ENCODE data around the gene EAF2. TPM values are rescaled to one million over a fixed set of nuclear protein-coding genes. Genes with fewer than 3 reads are reported as not detected.
A peak's percentile ranks its signal among the peaks of the same experiment; 100 is the strongest.
"Not testable (repeated sequence)": the region's sequence is repeated elsewhere in the genome, so short reads cannot be mapped to it uniquely, and the experiment has no call there.

EAF2 gene
- total RNA-seq, 1 donor from 2014 or later, result 3.3 TPM

DNA sequence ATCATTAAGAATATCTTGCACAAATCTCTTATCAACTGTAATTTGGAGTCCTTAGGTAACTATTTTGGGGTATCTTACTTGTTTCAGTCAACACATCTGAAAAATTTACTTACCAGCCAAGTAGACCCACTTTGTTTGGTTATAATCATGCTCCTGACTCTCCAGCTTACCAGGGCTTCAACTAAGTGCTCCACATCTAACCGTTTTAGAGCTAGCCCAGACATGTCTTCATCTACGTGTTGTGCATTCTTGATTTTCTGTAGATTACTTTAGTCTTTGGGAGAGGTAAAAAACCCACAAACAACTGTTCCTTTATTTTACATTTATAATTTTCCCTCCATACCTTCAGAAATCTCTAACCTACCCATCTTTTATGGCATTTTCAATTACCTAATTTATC, 17.2 kb downstream of the EAF2 start:
- DNase-seq (ENCODE audit: missing footprints), result no peak
- intact Hi-C loops (cut with DNase I), result no loop called here
- ATAC-seq, result no peak

DNA sequence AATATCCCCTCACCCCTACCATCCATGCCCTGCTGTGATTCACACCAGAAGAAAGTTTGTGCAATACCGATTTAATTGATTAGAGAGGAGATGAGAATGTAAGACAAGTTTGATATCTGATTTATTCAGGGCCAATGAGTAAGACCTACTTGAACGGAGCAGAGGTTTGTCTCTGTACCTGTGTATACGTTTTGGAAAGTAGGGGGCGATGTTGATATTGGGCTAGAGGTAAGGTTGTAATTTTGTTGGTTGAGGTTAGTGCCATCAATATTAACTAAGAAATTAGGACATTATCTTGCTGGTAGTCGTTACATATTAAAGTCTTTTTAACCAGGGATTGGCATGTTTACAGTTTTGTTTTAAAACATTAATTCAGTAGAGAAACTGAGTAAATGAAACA, 20.5 kb downstream of the EAF2 start:
- DNase-seq (ENCODE audit: missing footprints) (no peak), ATAC-seq (no peak)
- intact Hi-C loops (cut with DNase I), result no loop called here

DNA sequence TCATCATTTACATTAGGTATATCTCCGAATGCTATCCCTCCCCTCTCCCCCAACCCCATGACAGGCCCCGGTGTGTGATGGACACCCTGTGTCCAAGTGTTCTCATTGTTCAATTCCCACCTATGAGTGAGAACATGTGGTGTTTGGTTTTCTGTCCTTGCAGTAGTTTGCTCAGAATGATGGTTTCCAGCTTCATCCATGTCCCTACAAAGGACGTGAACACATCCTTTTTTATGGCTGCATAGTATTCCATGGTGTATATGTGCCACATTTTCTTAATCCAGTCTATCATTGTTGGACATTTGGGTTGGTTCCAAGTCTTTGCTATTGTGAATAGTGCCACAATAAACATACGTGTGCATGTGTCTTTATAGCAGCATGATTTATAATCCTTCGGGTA, 22.8 kb downstream of the EAF2 start:
- DNase-seq (ENCODE audit: missing footprints); ATAC-seq; intact Hi-C loops (cut with DNase I): not testable (repeated sequence)

DNA sequence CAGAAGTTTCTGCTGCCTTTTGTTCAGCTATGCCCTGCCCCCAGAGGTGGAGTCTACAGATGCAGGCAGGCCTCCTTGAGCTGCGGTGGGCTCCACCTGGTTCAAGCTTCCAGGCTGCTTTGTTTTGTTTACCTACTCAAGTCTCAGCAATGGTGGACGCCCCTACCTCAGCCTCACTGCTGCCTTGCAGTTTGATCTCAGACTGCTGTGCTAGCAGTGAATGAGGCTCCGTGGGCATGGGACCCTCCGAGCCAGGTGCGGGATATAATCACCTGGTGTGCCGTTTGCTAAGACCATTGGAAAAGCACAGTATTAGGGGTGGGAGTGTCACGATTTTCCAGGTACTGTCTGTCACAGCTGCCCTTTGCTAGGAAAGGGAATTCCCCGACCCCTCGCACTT, 28.2 kb downstream of the EAF2 start:
- DNase-seq (ENCODE audit: missing footprints); ATAC-seq; intact Hi-C loops (cut with DNase I): not testable (repeated sequence)

DNA sequence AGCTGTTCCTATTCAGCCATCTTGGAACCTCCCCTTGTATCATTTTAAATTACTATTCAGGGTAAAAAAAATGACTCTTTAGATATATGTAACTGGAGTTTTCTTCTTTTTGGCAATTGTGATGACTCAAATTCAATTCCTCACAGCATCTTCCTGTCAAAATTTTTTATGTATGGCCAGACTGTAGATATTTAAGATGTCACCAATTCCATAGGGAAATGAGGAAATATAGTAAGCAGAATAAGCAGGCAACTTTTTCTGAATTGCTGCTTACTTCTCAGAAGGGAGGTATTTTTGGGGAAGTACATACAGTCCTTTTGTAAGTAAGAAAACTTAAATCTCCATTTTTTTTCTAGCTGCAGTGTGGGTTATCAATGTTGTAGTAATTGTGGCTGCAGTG, 28.8 kb downstream of the EAF2 start:
- no peak for ATAC-seq

DNA sequence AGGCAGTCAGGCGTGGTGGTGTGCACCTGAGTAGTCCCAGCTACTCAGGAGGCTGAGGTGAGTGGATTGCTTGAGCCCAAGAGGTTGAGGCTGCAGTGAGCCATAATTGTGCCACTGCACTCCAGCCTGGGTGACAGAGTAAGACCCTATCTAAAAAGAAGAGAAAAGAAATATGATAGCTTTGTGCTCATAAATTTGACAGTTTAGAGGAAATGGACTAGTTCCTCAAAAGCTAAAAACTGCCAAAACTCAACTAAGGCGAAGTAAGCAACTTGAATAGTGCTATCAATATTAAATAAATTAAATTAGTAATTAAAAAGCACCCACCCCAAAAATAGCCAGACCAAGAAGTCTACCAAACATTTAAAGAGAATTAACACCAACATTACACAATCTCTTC, 34.7 kb downstream of the EAF2 start:
- no peak for DNase-seq (ENCODE audit: missing footprints)
- intact Hi-C loops (cut with DNase I), result no loop called here
- no peak for ATAC-seq

More for the DNA sequence above, 28.8 kb downstream of the EAF2 start:
- DNase-seq (ENCODE audit: missing footprints), result no peak
- intact Hi-C loops (cut with DNase I), result no loop called here

DNA sequence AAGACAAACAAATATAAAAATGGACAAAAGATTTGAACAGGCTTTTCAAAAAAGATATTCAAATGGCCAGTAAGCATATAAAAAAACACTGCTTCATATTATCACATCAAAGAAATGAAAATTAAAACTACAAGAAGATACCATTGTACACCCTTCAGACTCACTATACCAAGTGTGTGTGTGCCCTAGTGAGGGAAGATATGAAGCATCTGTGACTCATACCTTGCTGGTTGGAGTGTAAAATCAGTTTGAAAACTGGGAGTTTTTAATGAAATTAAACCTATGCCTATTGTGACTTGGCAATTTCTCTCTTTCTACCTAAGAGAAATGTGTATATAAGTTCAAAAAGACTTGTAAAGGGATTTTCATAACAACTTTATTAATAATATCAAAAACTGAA, 35.7 kb downstream of the EAF2 start:
- intact Hi-C loops (cut with DNase I), result no loop called here
- ATAC-seq (no peak), DNase-seq (ENCODE audit: missing footprints) (no peak)

DNA sequence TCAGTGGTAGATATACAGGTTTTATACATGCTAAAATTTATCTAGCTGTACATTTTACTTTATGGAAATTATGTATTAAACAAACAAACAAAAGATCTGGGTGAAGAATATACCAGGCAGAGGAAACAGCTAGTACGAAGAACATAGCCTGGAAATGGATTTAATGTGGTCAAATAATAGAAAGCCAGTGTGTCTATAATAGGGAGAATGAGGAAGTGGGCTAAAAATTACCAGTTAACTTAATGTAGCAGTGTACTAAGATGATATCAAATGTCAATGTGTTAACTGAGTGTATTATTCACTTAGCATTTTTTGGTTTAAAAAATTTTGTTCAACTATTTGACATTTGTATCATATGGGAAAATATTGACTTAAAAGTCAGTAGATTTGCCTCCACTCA, 36.4 kb downstream of the EAF2 start:
- no peak for DNase-seq (ENCODE audit: missing footprints)
- intact Hi-C loops (cut with DNase I), result no loop called here
- no peak for ATAC-seq

DNA sequence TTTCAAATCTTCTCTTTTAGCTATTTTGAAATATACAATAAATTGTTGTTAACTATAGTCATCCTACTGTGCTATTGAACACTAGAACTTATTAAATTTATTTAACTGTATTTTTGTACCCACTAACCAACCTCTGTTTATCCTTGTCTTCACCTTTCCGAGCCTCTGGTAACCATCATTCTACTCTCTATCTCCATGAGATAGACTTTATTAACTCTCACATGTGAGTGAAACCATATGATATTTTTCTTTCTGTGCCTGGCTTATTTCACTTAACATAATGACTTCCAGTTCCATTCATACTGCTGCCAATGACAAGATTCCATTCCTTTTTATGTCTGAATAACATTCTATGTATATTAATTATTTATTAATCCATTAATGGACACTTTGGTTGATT, 43.4 kb downstream of the EAF2 start:
- no peak for ATAC-seq
- no peak for DNase-seq (ENCODE audit: missing footprints)
- intact Hi-C loops (cut with DNase I), result no loop called here

DNA sequence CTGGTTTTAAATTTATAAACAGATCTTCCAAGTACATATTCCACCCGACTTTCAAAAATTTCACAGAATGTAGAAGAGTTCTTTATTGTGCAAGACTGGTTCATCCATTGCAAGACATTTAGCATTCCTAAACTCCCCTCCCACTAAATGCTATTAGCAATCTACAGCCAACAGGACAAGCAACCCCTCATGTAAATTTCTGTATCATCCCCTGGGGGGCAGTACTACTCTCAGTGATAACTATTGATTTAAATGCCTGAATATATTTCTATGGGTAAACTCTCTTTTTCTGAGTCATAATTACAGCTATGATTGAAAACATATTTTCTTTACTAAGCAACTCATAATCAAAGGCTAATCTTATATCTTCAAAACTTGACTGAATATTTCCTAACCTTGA, 48.5 kb downstream of the EAF2 start:
- ATAC-seq (no peak), DNase-seq (ENCODE audit: missing footprints) (no peak)
- intact Hi-C loops (cut with DNase I), result no loop called here

DNA sequence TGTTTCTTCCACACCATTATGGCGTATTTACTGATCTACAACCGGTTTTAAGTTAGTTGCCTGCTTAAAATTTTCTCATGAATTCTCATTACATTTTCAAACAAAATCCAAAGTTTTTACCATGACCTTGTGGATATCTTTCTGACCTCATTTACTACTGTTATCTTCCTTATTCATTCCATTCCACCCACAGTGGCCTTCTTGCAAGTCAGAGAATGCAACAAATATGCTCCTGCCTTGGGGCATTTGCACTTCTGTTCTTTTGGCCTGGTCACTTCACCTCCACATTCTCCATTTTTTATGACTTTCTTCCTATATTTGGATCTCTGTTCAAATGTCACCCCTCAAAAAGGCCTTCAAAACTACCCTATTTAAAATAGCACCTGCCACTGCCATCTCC, 50.4 kb downstream of the EAF2 start:
- ATAC-seq (no peak), DNase-seq (ENCODE audit: missing footprints) (no peak)
- intact Hi-C loops (cut with DNase I), result no loop called here

DNA sequence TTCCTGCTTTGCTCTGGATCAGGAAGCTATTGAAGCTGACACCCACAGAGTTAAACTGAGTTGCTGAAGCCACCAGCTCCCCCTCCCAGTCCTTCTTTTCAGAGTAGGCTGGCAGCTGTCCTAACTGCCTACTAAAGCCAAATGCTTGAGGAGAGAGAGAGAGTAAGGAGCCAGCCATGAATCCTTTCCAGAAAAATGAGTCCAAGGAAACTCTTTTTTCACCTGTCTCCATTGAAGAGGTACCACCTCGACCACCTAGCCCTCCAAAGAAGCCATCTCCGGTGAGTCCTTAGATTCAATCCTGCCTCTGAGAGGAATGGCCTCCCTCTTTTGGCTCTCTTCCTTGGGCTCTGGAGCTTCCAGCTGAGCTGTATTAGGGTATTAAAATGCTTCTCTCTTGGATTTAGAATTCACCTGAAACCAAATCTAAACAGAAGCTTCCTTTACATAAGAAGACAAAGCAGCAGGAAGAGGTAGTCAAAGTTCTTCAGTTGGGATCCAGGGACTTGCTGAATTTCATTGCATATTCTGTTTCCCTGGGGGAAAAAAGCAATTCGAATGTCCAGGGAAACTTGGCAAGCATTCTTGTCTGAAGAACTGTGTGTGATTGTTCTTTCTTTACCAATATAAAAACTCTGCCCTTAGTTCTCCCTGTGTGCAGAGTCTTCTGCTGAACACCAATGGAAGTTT, 59.4 kb downstream of the EAF2 start, which contains the start of gene SLC15A2:
Gene SLC15A2 (plus strand): TSS at position 101 of the 690 bp plus-strand sequence. CDS start 76 bp downstream, at position 177.
- intact Hi-C loops (cut with DNase I), result no loop called here
- DNase-seq (ENCODE audit: missing footprints), result no peak
- peak; percentile 86 for ATAC-seq

DNA sequence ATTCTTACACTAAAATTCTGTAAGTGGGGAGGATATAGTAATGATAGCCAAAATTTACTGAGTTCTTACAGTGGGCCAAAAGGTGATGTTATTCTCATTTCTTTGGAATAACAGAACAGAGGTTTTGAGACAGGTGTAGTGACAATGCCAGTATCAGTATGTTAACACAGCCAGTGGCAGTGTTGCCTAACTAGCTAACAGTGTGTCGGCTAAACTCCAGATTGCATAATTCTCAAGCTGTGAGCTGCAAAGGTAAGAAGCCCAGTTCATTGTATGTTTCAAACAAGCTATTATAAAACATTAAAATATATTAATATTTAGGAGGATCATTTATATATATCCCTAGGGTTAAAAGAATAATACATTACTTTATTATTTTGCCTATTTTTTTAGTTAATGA, 60.1 kb downstream of the EAF2 start:
- ATAC-seq, result peak; percentile 83
- intact Hi-C loops (cut with DNase I), result no loop called here
- no peak for DNase-seq (ENCODE audit: missing footprints)

DNA sequence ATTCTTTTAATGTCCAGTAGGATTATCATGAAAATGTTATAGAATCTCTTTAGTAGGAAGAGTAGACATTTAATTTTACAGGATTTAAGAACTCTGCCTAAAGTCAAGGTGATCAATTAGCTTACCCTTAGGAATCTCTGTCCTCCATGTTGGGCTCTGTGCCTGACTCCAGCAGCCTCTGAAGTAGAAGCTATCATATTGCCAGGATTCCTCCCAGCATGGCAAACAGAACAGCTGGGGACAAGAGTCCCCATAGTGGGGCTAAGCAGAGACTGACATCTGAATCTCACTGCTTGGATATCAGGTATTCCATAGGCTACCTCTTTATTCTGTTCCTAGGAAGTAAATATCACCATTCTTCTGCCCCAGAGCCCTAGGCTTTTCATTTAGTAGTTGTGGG, 60.7 kb downstream of the EAF2 start:
- no peak for DNase-seq (ENCODE audit: missing footprints)
- intact Hi-C loops (cut with DNase I), result no loop called here
- no peak for ATAC-seq

DNA sequence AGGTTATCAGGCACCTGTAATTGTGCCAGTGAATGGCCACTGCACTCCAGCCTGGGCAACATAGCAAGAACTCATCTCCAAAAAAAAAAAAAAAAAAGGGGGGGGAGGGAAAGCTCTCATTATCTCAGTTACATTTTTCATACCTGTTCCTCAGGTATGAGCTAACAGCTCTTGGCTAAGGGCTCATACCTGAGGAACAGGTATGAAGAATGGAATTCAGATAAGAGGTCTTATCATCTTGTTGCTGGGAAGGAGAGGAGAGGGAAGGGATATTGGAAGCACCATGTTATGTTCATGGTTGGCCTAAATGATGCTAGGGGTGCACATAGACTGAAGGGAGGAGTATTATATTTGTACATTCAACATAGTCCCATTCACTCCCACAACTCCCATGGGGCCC, 61.8 kb downstream of the EAF2 start:
- no peak for DNase-seq (ENCODE audit: missing footprints)
- intact Hi-C loops (cut with DNase I), result no loop called here
- ATAC-seq, result no peak

DNA sequence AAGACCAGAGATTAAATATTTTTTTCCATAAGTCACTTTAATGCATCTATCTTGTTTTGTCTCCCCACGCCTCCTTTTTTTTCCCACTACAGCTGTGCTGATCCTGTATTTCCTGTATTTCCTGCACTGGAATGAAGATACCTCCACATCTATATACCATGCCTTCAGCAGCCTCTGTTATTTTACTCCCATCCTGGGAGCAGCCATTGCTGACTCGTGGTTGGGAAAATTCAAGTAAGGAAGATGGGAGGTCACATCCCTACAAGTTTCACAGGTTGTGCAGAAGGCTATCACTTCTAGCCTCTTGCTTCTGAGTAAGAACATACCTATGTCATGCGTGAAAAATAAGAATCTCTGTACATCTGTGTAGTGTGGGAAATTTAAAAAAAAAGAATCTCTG, 62.3 kb downstream of the EAF2 start:
- no peak for ATAC-seq
- DNase-seq (ENCODE audit: missing footprints), result no peak
- intact Hi-C loops (cut with DNase I), result no loop called here

DNA sequence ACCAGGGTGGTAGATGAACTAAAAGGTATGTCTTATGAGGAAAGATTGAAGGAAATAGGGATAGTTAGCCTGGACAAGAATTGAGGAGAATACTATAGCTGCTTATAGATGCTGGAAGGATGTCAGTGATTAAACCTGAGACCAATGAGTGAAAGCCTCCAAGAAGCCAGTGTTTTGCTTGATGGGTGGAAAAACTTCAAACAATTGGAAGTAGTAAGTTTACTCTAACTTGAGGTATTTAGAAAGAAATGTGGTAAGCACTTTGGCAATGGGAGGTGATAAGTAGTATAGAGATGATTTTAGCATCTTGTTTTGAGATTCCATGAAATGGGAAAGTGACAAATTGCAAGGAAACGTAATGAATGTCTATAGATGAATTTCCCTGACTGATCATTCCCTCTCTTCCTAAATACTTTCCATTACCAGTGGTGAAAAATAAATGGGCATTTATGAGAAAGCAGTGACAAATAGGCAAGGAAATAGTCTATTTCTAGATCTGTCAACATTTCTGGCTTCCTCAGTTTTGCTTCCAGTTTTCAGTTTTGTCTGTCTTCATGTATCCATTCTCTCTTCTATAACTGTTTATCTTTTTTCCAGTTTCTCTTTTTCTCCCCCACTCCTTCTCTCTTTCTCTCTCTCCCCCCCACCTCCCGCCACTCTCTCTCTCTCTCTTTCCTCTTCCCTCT, 78.4 kb downstream of the EAF2 start:
- ATAC-seq (no peak), DNase-seq (ENCODE audit: missing footprints) (no peak)
- intact Hi-C loops (cut with DNase I), result no loop called here

DNA sequence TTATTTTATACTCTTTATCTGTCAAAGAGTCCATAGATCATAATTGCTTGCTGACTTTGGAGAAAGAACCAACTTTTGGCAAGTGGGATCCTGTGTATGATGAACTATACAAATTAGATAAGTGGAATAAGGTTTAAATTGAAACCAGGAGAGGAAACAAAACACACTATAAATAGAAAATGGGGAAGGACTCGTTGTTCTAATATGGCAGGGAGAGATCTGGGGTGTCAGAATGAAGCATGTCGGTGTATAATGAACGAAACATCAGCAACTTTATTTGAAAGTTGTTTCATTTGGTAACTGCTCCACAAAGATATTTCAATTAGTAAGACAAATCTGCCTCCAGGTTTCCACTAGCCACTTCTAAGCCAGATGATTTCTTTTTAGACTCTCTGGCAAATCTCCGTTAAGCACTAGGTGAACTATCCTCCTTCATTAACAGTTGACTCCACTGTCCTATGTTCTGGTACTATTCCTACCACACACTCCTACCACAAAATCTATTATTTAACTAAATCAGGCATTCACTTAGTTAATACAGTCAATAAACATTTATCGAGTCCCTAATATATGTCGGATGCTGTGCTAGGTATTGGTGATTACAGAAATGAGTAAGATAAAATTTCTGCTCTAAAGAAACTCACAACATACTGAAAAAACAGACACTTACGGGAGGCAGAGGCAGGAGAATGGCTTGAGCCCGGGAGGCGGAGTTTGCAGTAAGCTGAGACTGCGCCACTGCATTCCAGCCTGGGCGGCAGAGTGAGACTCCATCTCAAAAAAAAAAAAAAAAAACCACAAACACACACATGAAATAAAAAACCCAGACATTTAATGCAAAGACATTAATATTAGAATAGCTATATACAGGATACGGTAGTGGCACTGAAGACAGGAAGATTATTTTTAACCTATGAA, 79.3 kb downstream of the EAF2 start:
- DNase-seq (ENCODE audit: missing footprints), result no peak
- intact Hi-C loops (cut with DNase I), result no loop called here
- no peak for ATAC-seq

DNA sequence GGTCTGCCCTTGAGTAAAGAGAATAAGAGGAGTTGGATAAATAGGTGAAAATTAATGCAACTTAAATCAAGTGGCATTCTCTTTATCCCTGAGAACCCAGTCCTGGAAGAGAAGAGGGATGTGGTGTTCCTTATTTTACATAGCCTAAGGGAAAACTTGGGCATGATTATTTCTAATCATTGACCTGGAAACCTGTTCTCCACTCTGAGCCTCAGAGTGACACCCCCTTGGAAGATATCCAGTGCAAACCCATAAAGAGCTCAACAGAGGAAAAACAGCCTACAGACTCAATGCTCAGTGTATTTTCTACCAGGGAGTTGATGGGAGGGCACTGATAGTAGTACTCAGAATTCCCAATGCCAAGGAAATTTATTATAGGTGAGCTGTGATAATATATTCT, 81.2 kb downstream of the EAF2 start:
- DNase-seq (ENCODE audit: missing footprints) (no peak), ATAC-seq (no peak)
- intact Hi-C loops (cut with DNase I), result no loop called here

Measured in Right ventricle myocardium inferior (tissue), 1 donor.